Esophagus (tissue), 2 donors: Measurements from ENCODE around the gene RGP1. TPM values are rescaled to one million over a fixed set of nuclear protein-coding genes. Genes with fewer than 3 reads are reported as not detected.

ENCODE experiments used
- H3K27ac ChIP-seq, 2 donors: one replicate each; pipeline ENCODE4 v1.5.1; 2013; ENCODE audit warnings: low read depth in 2 of 2, mild to moderate bottlenecking in 2 of 2, inconsistent platforms in 1 of 2, low read length in 1 of 2, moderate library complexity in 1 of 2
- H3K27me3 ChIP-seq, 2 donors: one replicate each; pipeline ENCODE4 v1.6.1; 2013; ENCODE audit warnings: low read length in 2 of 2, control low read depth in 1 of 2, mild to moderate bottlenecking in 1 of 2; ENCODE audit not compliant: insufficient read depth in 2 of 2, control insufficient read depth in 1 of 2
- H3K36me3 ChIP-seq, 2 donors: one replicate each; pipeline ENCODE4 v1.6.1; 2013; ENCODE audit warnings: low read length in 1 of 2; ENCODE audit not compliant: control insufficient read depth in 2 of 2, insufficient read depth in 2 of 2
- H3K4me1 ChIP-seq, 2 donors: one replicate each; pipeline ENCODE4 v1.6.1; 2013; ENCODE audit warnings: low read length in 1 of 2; ENCODE audit not compliant: control insufficient read depth in 2 of 2, insufficient read depth in 2 of 2
- H3K4me3 ChIP-seq, 2 donors: one replicate each; pipeline ENCODE4 v1.5.1; 2013; ENCODE audit warnings: low read length in 2 of 2, mild to moderate bottlenecking in 2 of 2, low read depth in 1 of 2, moderate library complexity in 1 of 2
- H3K9me3 ChIP-seq, 2 donors: one replicate each; pipeline ENCODE4 v1.6.1; 2013; ENCODE audit warnings: mild to moderate bottlenecking in 2 of 2, low read depth in 1 of 2, low read length in 1 of 2, moderate library complexity in 1 of 2; ENCODE audit not compliant: control insufficient read depth in 2 of 2, insufficient read depth in 1 of 2
- WGBS, 2 donors: extraction: QIAGEN DNeasy Blood & Tissue Kit; methylation state at CpG; one replicate each; pipeline ENCODE4 v1.1.7; 2013; 5-methylcytosine and 5-hydroxymethylcytosine counted together
- polyA plus RNA-seq, 2 donors: library from polyadenylated mRNA; stranded (reverse); fragments of 200-250 nt; gene quantifications; one replicate each; pipeline ENCODE4 v1.2.3, GENCODE V29; 2013
- donor health status: healthy with polysubstance abuse.
- donor health status: Bipolar disorder and iron deficiency.

Gene RGP1
- polyA plus RNA-seq, 2 donors = 5.3 to 6.3 TPM

DNA sequence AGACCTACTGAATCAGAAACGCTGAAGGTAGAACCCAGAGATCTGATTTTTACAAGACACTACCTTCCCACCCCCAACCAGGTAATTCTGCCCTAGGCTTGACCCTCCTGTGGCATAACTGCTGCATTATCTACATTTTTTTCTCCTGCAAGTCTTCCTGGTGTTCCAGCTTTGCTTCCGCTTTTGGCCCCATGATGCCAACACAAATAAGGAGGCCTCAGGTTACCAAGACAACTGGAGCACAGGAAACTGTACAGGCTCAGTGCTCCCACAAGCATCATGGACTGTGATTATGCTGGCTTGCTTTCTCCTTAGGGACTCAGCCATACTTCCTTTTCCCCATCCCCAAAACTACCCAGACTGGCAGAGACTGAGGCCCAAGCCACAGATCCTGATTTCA, 11.6 kb downstream of the RGP1 start:
- Histone ChIP-seq H3K9me3 (no peaks in the 10 kb centered on the region), H3K27ac (no peak overlapping the region), H3K36me3 (peaks cover 0 to 2% of the 10 kb centered on the region in 2 donors), H3K27me3 (no peaks in the 10 kb centered on the region), H3K4me1 (peaks cover 0 to 11% of the 10 kb centered on the region in 2 donors), H3K4me3 (no peak overlapping the region)
- 63 to 76% methylated on average over 2 of the region's 2 CpGs for WGBS, 2 donors

DNA sequence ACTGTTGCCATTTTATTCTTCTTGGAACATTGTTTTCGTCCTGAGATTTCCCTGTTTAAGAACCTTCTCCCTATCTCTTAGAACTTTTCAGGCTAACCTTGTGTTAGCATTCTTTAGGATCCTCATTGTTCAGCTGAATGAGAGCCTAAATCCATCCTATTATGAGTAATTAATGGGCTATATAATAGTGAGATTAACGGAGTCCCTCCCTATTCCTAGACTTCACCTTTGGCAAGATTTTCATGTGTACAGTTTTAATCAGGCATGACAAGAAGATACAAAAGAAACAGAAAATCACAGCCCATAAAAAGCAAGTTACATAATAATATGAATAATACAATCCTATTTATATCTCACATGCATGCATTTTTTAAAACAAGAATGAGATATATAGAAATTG, 14.1 kb downstream of the RGP1 start:
- Histone ChIP-seq H3K27ac (no peak overlapping the region), H3K4me1 (no peaks in the 10 kb centered on the region), H3K4me3 (no peak overlapping the region), H3K9me3 (no peaks in the 10 kb centered on the region), H3K27me3 (no peaks in the 10 kb centered on the region), H3K36me3 (peaks cover 0 to 2% of the 10 kb centered on the region in 2 donors)
- WGBS, 2 donors = 46 to 72% methylated on average over 2 of the region's 2 CpGs

DNA sequence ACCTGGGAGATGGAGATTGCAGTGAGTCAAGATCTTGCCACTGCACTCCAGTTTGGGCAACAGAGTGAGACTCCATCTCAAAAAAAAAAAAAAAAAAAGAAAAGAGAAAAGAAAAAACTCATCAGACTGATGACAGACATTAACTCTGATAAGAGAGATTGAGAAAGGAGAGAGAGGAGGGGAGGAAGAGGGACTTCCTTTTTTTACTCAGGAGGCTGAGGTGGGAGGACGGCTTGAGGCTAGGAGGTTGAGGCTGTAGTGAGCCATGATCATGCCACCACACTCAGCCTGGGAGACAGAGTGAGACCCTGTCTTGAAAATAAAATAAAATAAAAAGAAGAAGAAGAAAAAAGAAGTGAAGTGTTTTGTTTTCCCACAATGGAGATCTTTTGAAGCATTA, 14.7 kb downstream of the RGP1 start:
- Histone ChIP-seq H3K4me3 (no peak overlapping the region), H3K9me3 (no peaks in the 10 kb centered on the region), H3K27ac (no peak overlapping the region), H3K36me3 (peaks cover 0 to 2% of the 10 kb centered on the region in 2 donors), H3K4me1 (no peaks in the 10 kb centered on the region), H3K27me3 (no peaks in the 10 kb centered on the region)
- WGBS, 2 donors = 95 to 100% methylated on average over 1 of the region's 1 CpG

DNA sequence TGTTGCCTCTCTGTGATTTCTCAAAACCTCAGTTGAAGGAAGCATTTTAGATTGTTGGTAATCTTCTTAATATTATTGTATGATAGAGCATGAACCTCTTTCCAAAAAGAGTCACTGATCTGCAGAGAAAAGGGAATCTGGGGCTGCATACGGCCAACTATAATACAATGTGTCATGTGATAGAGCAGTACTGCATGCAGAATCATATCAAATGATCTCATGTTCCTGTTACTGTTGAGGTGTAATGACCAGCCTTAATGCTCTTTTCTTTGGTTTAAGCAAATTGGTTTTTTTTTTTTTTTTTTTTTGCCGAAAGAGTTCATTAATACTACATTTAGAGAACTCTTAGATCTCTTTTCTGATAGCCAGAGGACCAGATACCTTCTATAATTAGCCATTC, 17.9 kb downstream of the RGP1 start:
- Histone ChIP-seq H3K4me3 (no peak overlapping the region), H3K9me3 (no peaks in the 10 kb centered on the region), H3K27me3 (no peaks in the 10 kb centered on the region), H3K36me3 (no peaks in the 10 kb centered on the region), H3K4me1 (no peaks in the 10 kb centered on the region), H3K27ac (no peak overlapping the region)
- WGBS, 2 donors = 91 to 92% methylated on average over 2 of the region's 2 CpGs

DNA sequence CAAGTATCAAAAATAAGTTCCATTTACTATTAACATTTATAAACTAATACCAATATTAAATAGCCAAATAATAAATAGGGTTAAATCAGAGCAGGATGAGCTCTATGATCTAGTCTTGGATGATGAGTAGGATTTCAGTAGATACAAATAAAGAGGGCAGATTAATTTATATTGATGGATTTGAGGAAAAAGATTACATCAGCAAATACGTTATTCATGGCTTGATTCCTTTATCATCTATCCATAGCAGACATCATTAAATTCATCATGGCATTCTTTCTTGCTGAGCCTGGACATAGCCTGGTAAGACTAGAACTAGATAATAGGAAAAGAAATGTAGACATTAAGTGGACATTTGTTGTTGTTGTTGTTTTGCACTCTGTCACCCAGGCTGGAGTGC, 18.4 kb downstream of the RGP1 start:
- H3K27me3 ChIP-seq = no peaks in the 10 kb centered on the region
- H3K27ac ChIP-seq = no peak overlapping the region
- H3K4me3 ChIP-seq = no peak overlapping the region
- no peaks in the 10 kb centered on the region for H3K36me3 ChIP-seq
- 74 to 87% methylated on average over 1 of the region's 1 CpG for WGBS, 2 donors
- H3K4me1 ChIP-seq = no peaks in the 10 kb centered on the region
- no peaks in the 10 kb centered on the region for H3K9me3 ChIP-seq

DNA sequence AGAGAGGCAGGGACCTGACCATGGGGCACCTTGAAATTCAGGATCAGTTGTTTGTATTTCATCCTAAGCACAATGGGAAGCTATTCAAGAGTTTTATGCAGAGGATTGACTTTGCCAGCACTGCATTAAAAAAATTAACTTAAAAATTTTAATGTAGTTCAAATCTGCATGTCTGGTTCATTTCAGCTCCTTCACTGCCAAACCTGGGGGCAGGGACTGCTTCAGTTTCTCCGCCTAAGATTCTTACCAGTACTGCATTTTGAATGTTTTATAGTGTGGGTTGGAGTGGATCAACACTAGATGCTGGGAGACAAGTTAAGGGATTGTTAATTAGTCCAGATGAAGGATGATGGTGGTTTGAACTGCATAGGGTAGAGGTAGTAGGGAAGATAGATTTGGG, 20.7 kb downstream of the RGP1 start:
- WGBS, 2 donors = 97 to 98% methylated on average over 1 of the region's 1 CpG
- H3K4me3 ChIP-seq = no peak overlapping the region
- no peak overlapping the region for H3K27ac ChIP-seq
- H3K9me3 ChIP-seq = no peaks in the 10 kb centered on the region
- no peaks in the 10 kb centered on the region for H3K36me3 ChIP-seq
- no peaks in the 10 kb centered on the region for H3K4me1 ChIP-seq
- no peaks in the 10 kb centered on the region for H3K27me3 ChIP-seq

DNA sequence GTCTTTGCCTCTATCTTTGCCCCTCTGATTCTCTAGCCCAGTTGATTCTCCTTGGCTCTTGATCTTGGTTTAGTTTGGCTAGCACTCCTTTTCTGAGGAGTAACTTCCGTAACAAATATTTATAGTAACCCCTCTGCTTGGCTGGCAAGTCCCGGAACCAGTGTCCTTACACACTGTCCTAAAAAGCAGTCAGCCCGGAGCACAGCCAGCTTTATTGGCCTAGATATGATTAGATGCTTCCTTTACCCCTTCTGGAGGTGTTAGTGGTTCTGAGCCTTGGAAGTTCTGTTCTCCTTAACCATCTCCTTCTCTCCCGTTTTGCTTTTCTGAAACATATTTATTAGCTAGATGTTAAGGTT, 22.0 kb downstream of the RGP1 start:
- Histone ChIP-seq H3K36me3 (no peaks in the 10 kb centered on the region), H3K27ac (no peak overlapping the region), H3K27me3 (no peaks in the 10 kb centered on the region), H3K4me1 (no peaks in the 10 kb centered on the region), H3K9me3 (no peaks in the 10 kb centered on the region), H3K4me3 (no peak overlapping the region)
- 24 to 36% methylated on average over 4 of the region's 4 CpGs for WGBS, 2 donors

DNA sequence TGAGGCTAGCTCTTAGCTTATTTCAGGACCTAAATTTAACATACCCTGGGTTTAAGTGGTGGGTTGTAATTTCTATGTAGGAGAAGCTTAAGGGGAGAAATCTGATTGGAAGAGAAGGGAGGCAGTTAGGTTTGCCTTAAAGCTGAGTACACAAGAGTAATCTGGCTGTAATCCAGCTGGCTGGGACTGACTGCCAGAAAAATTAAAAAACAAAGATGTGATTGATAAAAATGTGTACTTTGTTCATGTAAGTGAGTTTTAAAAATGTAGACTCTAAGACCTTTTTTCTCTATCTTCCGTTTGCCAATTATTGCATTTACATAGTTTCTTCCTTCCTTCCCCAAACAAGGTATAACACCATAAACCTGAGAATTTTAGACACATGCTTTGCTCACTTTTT, 22.4 kb downstream of the RGP1 start:
- Histone ChIP-seq H3K4me1 (no peaks in the 10 kb centered on the region), H3K9me3 (no peaks in the 10 kb centered on the region), H3K4me3 (no peak overlapping the region), H3K36me3 (no peaks in the 10 kb centered on the region), H3K27ac (no peak overlapping the region), H3K27me3 (no peaks in the 10 kb centered on the region)
- WGBS, 2 donors = 23 to 30% methylated on average over 1 of the region's 1 CpG

DNA sequence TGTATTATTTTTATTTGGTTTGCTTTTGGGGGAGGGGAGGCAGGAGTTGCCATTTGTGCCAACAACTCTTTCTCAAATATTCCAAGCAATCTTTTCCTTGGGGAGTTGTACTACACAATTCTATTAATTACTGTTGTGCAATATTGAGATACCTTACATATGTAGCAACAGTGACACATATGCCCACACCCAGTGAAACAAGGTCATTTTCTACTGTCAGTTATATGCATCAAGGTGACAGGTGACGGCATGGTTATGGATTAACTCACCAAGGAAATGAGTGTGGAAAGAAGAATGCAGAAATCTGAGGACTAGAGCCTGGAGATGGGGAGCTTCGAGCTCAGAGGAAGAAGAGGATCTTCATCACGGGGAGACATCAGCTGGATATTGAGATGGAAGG, 22.9 kb downstream of the RGP1 start:
- H3K9me3 ChIP-seq = no peaks in the 10 kb centered on the region
- no peak overlapping the region for H3K4me3 ChIP-seq
- no peaks in the 10 kb centered on the region for H3K4me1 ChIP-seq
- no peaks in the 10 kb centered on the region for H3K27me3 ChIP-seq
- no peaks in the 10 kb centered on the region for H3K36me3 ChIP-seq
- no peak overlapping the region for H3K27ac ChIP-seq
- 60 to 78% methylated on average over 3 of the region's 3 CpGs for WGBS, 2 donors

DNA sequence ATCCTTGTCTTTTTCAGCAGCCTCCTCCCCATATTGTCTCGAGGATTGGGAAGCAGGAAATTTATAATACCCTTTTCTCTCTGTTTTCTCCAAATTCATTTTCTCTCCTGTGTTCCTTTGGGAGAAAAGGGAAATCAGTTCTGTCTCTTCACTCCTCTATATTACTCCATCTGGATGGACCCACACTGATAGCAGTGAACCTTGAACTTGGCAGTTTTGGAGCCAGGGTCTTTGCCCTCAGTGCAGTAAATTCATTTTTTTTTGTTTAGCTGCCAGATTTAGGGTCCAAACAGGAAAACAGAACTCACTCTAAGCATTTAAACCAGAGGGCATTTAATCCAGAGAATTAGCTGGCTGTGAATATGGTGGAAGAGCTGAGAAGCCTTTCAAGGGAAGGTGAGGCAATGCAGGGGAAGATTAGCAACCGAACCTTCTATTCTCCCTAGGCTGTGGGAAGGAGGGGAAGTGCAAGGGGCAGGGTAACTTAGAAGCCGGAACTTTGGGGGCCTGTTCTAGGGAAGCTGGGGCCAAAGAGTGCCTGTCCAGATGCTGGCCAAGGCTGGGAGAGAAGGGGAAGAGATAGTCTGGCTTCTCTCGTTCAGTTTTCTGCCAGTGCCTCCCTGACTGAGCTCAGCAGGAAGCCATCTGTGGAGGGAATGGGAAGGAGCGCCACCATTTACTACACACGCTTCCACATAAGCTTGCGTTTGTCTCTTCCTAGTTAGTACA, 26.0 kb downstream of the RGP1 start:
- Histone ChIP-seq H3K36me3 (no peaks in the 10 kb centered on the region), H3K4me1 (no peaks in the 10 kb centered on the region), H3K4me3 (no peak overlapping the region), H3K27ac (no peak overlapping the region), H3K9me3 (no peaks in the 10 kb centered on the region), H3K27me3 (no peaks in the 10 kb centered on the region)
- WGBS, 2 donors = 74 to 76% methylated on average over 7 of the region's 7 CpGs
